HCT116 (cell line): ENCODE data around the gene NDUFAF2. TPM values are rescaled to one million over a fixed set of nuclear protein-coding genes. Genes with fewer than 3 reads are reported as not detected.

Experiments
- ATAC-seq: fragments of 200-7000 bp; cut with Tn5 transposase; 2 replicates; pipeline ENCODE4 v1.9.1; 2020; ENCODE audit warnings: mild to moderate bottlenecking, moderate library complexity
- BruUV-seq: library from RNA; stranded (reverse); fragments of 400-500 nt; replicated peaks from 2 replicates; lab custom pipeline; 2021; lab: Mats Ljungman, UMichigan
- CTCF ChIA-PET: fragments of 300-600 bp; sonication (Branson Sonifier 250); formaldehyde crosslinking; loops from one replicate; lab custom pipeline; 2021; ENCODE audit warnings: antibody characterized with exemption; lab: Charles Lee
- POLR2A ChIA-PET: fragments of 300-600, 350-600 bp; sonication (Branson Sonifier 250); formaldehyde crosslinking; loops from one replicate; lab custom pipeline; 2021; ENCODE audit warnings: antibody characterized with exemption; lab: Charles Lee
- RAD21 ChIA-PET, 2 experiments: fragments of 300-600 bp; sonication (Branson Sonifier 250); formaldehyde crosslinking; loops; one replicate each; lab custom pipeline; 2023; ENCODE audit warnings: low total read pairs in 2 of 2; ENCODE audit not compliant: uncharacterized antibody in 2 of 2, unreplicated experiment in 2 of 2, low non-redundant PET in 1 of 2; lab: Charles Lee
- DNase-seq: peaks from one replicate; pipeline ENCODE4 v3.0.0-alpha.2; 2010; ENCODE audit warnings: low read depth, low spot score
- H2AFZ ChIP-seq: fragments of 200-600 bp; shearing (Covaris generic), sonication (generic); 2 replicates; pipeline ENCODE4 v1.6.1; 2017; ENCODE audit warnings: low read depth, mixed run types, mixed read lengths, antibody characterized with exemption, low read length; ENCODE audit not compliant: poor library complexity, severe bottlenecking
- H3K27ac ChIP-seq: 2 replicates; pipeline ENCODE4 v1.5.1; 2012; ENCODE audit warnings: low read depth, low read length
- H3K27me3 ChIP-seq: fragments of 200-600 bp; sonication (generic); 2 replicates; pipeline ENCODE4 v1.6.1; 2016; ENCODE audit warnings: mixed run types, low read length, mixed read lengths; ENCODE audit not compliant: insufficient read depth
- H3K36me3 ChIP-seq, 2 experiments: fragments of 200-500 bp in 1 of 2; fragments of 200-600 bp in 1 of 2; sonication (Bioruptor generic) in 1 of 2; sonication (generic) in 1 of 2; 2 replicates each; pipeline versions ENCODE4 v1.5.1 to v1.6.1; 2014 to 2016; ENCODE audit warnings: low read length in 2 of 2, inconsistent platforms in 1 of 2, mixed read lengths in 1 of 2, mixed run types in 1 of 2; ENCODE audit not compliant: insufficient read depth in 2 of 2, control insufficient read depth in 1 of 2
- H3K4me1 ChIP-seq, 2 experiments: fragments of 200-600 bp in 1 of 2; sonication (generic) in 1 of 2; 2 replicates each; pipeline versions ENCODE4 v1.5.1 to v1.6.1; 2012 to 2017; ENCODE audit warnings: low read length in 2 of 2, inconsistent platforms in 1 of 2, mild to moderate bottlenecking in 1 of 2, mixed read lengths in 1 of 2, mixed run types in 1 of 2, moderate library complexity in 1 of 2; ENCODE audit not compliant: insufficient read depth in 2 of 2, control insufficient read depth in 1 of 2
- H3K4me2 ChIP-seq: fragments of 200-600 bp; sonication (generic); 2 replicates; pipeline ENCODE4 v1.6.1; 2017; ENCODE audit warnings: mixed run types, low read length, mixed read lengths
- H3K4me3 ChIP-seq, 2 experiments: fragments of 200-600 bp in 1 of 2; sonication (generic) in 1 of 2; replicated peaks in 1 of 2; 2 replicates each; pipeline ENCODE4 v1.5.1; 2011 to 2016; ENCODE audit warnings: low read length in 2 of 2, control low read depth in 1 of 2, low read depth in 1 of 2, mild to moderate bottlenecking in 1 of 2, mixed read lengths in 1 of 2, mixed run types in 1 of 2
- H3K79me2 ChIP-seq: fragments of 200-600 bp; sonication (generic); 2 replicates; pipeline ENCODE4 v1.6.1; 2017; ENCODE audit warnings: mild to moderate bottlenecking, mixed run types, low read length, moderate library complexity, mixed read lengths; ENCODE audit not compliant: insufficient read depth
- H3K9ac ChIP-seq: fragments of 200-600 bp; sonication (generic); 2 replicates; pipeline ENCODE4 v1.6.1; 2016; ENCODE audit warnings: low read length, mixed read lengths
- H3K9me2 ChIP-seq: fragments of 200-600 bp; sonication (generic), shearing (Covaris generic); 2 replicates; pipeline ENCODE4 v1.6.1; 2017; ENCODE audit warnings: mixed run types, mild to moderate bottlenecking, moderate library complexity; ENCODE audit not compliant: insufficient read depth
- H3K9me3 ChIP-seq, 2 experiments: fragments of 200-500 bp in 1 of 2; fragments of 200-600 bp in 1 of 2; sonication (Bioruptor generic) in 1 of 2; sonication (generic) in 1 of 2; 2 replicates each; pipeline ENCODE4 v1.6.1; 2014 to 2017; ENCODE audit warnings: low read length in 2 of 2, mixed read lengths in 2 of 2, inconsistent platforms in 1 of 2, low read depth in 1 of 2, mild to moderate bottlenecking in 1 of 2, mixed run types in 1 of 2, moderate library complexity in 1 of 2; ENCODE audit not compliant: control insufficient read depth in 1 of 2, insufficient read depth in 1 of 2
- H4K20me1 ChIP-seq: fragments of 200-600 bp; sonication (generic), shearing (Covaris generic); 2 replicates; pipeline ENCODE4 v1.6.1; 2017; ENCODE audit warnings: mixed run types, mild to moderate bottlenecking, moderate library complexity; ENCODE audit not compliant: insufficient read depth
- EGR1 ChIP-seq: IDR thresholded peaks from 2 replicates; pipeline ENCODE4 v1.6.1; 2012; ENCODE audit warnings: low read depth
- EZH2 ChIP-seq: fragments of 200-600 bp; sonication (generic); IDR thresholded peaks from 2 replicates; pipeline ENCODE4 v1.6.1; 2017; ENCODE audit warnings: antibody characterized with exemption, mixed run types
- EZH2phosphoT487 ChIP-seq: fragments of 200-600 bp; IDR thresholded peaks from 2 replicates; pipeline ENCODE4 v1.6.1; 2018; ENCODE audit warnings: antibody characterized with exemption, borderline replicate concordance
- JUND ChIP-seq: IDR thresholded peaks from 2 replicates; pipeline ENCODE4 v1.6.1; 2012
- POLR2A ChIP-seq: IDR thresholded peaks from 2 replicates; pipeline ENCODE4 v1.7.0; 2011; ENCODE audit warnings: borderline replicate concordance; ENCODE audit not compliant: insufficient read depth, insufficient read length; ENCODE audit errors: extremely low read depth
- POLR2AphosphoS5 ChIP-seq: IDR thresholded peaks from 2 replicates; pipeline ENCODE4 v1.6.1; 2011; ENCODE audit warnings: mild to moderate bottlenecking, low read depth, low read length, moderate library complexity
- RAD21 ChIP-seq: IDR thresholded peaks from 2 replicates; pipeline ENCODE4 v1.6.1; 2012; ENCODE audit warnings: low read depth, mild to moderate bottlenecking
- SIN3A ChIP-seq: IDR thresholded peaks from 2 replicates; pipeline ENCODE4 v1.6.1; 2012; ENCODE audit warnings: low read depth
- SP1 ChIP-seq: IDR thresholded peaks from 2 replicates; pipeline ENCODE4 v1.6.1; 2012; ENCODE audit warnings: low read depth
- YY1 ChIP-seq: IDR thresholded peaks from 2 replicates; pipeline ENCODE4 v1.6.1; 2011; ENCODE audit warnings: low read length, low read depth, moderate library complexity, mild to moderate bottlenecking; ENCODE audit not compliant: insufficient replicate concordance; ENCODE audit errors: extremely low read depth
- ZFX ChIP-seq: fragments of 450-650 bp; IDR thresholded peaks from 2 replicates; pipeline ENCODE4 v1.6.1; 2017
- intact Hi-C: fragments of 100-400 bp; cut with micrococcal nuclease; formaldehyde crosslinking; loops from 2 replicates; pipeline ENCODE4 v1.10.0; 2022
- total RNA-seq: library from RNA; stranded (reverse); gene quantifications from one replicate; pipeline ENCODE4 v1.2.1, GENCODE V29; 2021; ENCODE audit not compliant: unreplicated experiment
- TF ChIP-seq, protein P1 (sequence below), 3 experiments: fragments of 200-600 bp in 1 of 3; sonication (generic) in 1 of 3; IDR thresholded peaks in 2 of 3; conservative IDR thresholded peaks in 1 of 3; 2 replicates each; pipeline ENCODE4 v1.5.1; 2012 to 2017; ENCODE audit warnings: low read depth in 2 of 3, low read length in 2 of 3, antibody characterized with exemption in 1 of 3, borderline replicate concordance in 1 of 3, control low read depth in 1 of 3, mild to moderate bottlenecking in 1 of 3, mixed read lengths in 1 of 3, mixed run types in 1 of 3, moderate library complexity in 1 of 3; ENCODE audit not compliant: insufficient read depth in 1 of 3
- TF ChIP-seq, protein P2 (sequence below): IDR thresholded peaks from 2 replicates; pipeline ENCODE4 v1.6.1; 2012

Gene NDUFAF2
- total RNA-seq, 1 experiment from 2014 or later: 36.9 TPM

GRCh38 chr5:61026004-61026403 lies 81.0 kb downstream of the NDUFAF2 start:
- CTCF ChIA-PET: no interaction called here
- RAD21 ChIA-PET: no interaction called here
- Histone ChIP-seq H3K4me3 (no peak overlapping the region), H3K79me2 (peaks cover 2% of the 10 kb centered on the region; the same call in 1 of the 2 replicates), H3K9me3 (no peaks in the 10 kb centered on the region), H3K9ac (no peak overlapping the region), H3K4me2 (no peak overlapping the region), H2AFZ (no peak overlapping the region), H3K36me3 (no peaks in the 10 kb centered on the region), H3K27ac (no peak overlapping the region), H3K9me2 (no peaks in the 10 kb centered on the region), H3K27me3 (no peaks in the 10 kb centered on the region), H4K20me1 (no peaks in the 10 kb centered on the region; the same call in 1 of the 2 replicates), H3K4me1 (0 out of 4 replicates have a peak, but pooled peaks cover 0 to 2% of the 10 kb centered on the region in 2 experiments)
- no TSS peak for BruUV-seq
- TF ChIP-seq, protein P1, sequence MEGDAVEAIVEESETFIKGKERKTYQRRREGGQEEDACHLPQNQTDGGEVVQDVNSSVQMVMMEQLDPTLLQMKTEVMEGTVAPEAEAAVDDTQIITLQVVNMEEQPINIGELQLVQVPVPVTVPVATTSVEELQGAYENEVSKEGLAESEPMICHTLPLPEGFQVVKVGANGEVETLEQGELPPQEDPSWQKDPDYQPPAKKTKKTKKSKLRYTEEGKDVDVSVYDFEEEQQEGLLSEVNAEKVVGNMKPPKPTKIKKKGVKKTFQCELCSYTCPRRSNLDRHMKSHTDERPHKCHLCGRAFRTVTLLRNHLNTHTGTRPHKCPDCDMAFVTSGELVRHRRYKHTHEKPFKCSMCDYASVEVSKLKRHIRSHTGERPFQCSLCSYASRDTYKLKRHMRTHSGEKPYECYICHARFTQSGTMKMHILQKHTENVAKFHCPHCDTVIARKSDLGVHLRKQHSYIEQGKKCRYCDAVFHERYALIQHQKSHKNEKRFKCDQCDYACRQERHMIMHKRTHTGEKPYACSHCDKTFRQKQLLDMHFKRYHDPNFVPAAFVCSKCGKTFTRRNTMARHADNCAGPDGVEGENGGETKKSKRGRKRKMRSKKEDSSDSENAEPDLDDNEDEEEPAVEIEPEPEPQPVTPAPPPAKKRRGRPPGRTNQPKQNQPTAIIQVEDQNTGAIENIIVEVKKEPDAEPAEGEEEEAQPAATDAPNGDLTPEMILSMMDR (IDR thresholded peaks at IDR 0.05 in 2 of 3, conservative IDR thresholded peaks at IDR 0.05 in 1 of 3; ENCODE audit: borderline replicate concordance in 1 of 3, insufficient read depth in 1 of 3, low read depth in 2 of 3, low read length in 2 of 3): no peak
- TF ChIP-seq YY1 (no peak), SIN3A (no peak), POLR2AphosphoS5 (no peak)
- intact Hi-C loops: no loop called here
- DNase-seq: no peak
- no peak for ATAC-seq
- POLR2A ChIA-PET: no interaction called here

DNA sequence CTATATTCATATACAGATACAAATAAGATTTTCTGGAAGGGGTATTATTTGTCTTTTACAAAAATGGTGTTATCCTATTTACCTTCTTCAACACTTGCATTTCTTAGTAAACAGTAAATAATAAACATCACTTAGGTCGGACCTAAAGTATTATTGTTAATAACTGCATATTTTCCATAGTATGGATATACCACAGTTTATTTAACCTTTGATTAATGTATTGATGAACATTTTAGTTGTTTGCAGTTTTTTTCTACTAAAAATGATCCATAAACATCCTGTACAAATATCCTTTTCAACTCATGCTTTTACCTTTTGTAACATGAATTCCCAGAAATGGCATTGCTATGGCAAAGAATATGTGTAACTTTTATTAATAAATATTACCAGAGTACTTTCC lies 83.4 kb downstream of the NDUFAF2 start:
- Histone ChIP-seq H3K9me2 (no peaks in the 10 kb centered on the region; the same call in 1 of the 2 replicates), H3K4me1 (no peaks in the 10 kb centered on the region), H3K27ac (no peak overlapping the region), H3K9me3 (no peaks in the 10 kb centered on the region), H3K27me3 (no peaks in the 10 kb centered on the region), H4K20me1 (no peaks in the 10 kb centered on the region; the same call in 1 of the 2 replicates), H2AFZ (no peak overlapping the region), H3K36me3 (no peaks in the 10 kb centered on the region), H3K79me2 (no peaks in the 10 kb centered on the region; the same call in 1 of the 2 replicates), H3K4me3 (no peak overlapping the region), H3K9ac (no peak overlapping the region), H3K4me2 (no peak overlapping the region)
- DNase-seq (no peak), ATAC-seq (no peak)
- ChIA-PET RAD21 (no interaction called here), CTCF (no interaction called here), POLR2A (no interaction called here)
- intact Hi-C loops: no loop called here
- BruUV-seq: no TSS peak
- no peak for TF ChIP-seq YY1
- TF ChIP-seq EGR1: no peak
- no peak for TF ChIP-seq EZH2phosphoT487
- TF ChIP-seq EZH2: no peak
- TF ChIP-seq, protein P1 (IDR thresholded peaks at IDR 0.05 in 2 of 3, conservative IDR thresholded peaks at IDR 0.05 in 1 of 3; ENCODE audit: borderline replicate concordance in 1 of 3, insufficient read depth in 1 of 3, low read depth in 2 of 3, low read length in 2 of 3): no peak
- TF ChIP-seq POLR2AphosphoS5: no peak
- TF ChIP-seq POLR2A: no peak
- TF ChIP-seq SP1: no peak
- TF ChIP-seq, protein P2, sequence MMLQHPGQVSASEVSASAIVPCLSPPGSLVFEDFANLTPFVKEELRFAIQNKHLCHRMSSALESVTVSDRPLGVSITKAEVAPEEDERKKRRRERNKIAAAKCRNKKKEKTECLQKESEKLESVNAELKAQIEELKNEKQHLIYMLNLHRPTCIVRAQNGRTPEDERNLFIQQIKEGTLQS: no peak
- no peak for TF ChIP-seq SIN3A
- no peak for TF ChIP-seq JUND
- no peak for TF ChIP-seq ZFX
- no peak for TF ChIP-seq RAD21
